Aorta (tissue), 5 donors: ENCODE measurements around the gene NSMF. TPM values are rescaled to one million over a fixed set of nuclear protein-coding genes. Genes with fewer than 3 reads are reported as not detected.
A peak's percentile ranks its signal among the peaks of the same experiment; 100 is the strongest.

Source experiments
- ATAC-seq: fragments of 200-7000 bp; cut with Tn5 transposase; one replicate; pipeline ENCODE4 v1.9.1; 2022; ENCODE audit warnings: moderate library complexity; ENCODE audit not compliant: low FRiP score
- DNase-seq, 2 donors: peaks; one replicate each; pipeline ENCODE4 v3.0.0-alpha.2; 2020
- H3K27ac ChIP-seq, 2 donors: one replicate each; pipeline ENCODE4 v1.5.1; 2013; ENCODE audit warnings: low read length in 2 of 2, mild to moderate bottlenecking in 2 of 2, moderate library complexity in 2 of 2, control low read depth in 1 of 2, inconsistent platforms in 1 of 2, low read depth in 1 of 2
- H3K27me3 ChIP-seq, 2 donors: one replicate each; pipeline ENCODE4 v1.6.1; 2013; ENCODE audit warnings: control low read depth in 1 of 2, low read length in 1 of 2, mild to moderate bottlenecking in 1 of 2, moderate library complexity in 1 of 2; ENCODE audit not compliant: insufficient read depth in 2 of 2, control insufficient read depth in 1 of 2
- H3K36me3 ChIP-seq, 2 donors: one replicate each; pipeline ENCODE4 v1.6.1; 2013; ENCODE audit warnings: control low read depth in 1 of 2, low read length in 1 of 2, mild to moderate bottlenecking in 1 of 2; ENCODE audit not compliant: insufficient read depth in 2 of 2, control insufficient read depth in 1 of 2
- H3K4me1 ChIP-seq, 2 donors: one replicate each; pipeline ENCODE4 v1.6.1; 2013; ENCODE audit warnings: low read length in 2 of 2, control low read depth in 1 of 2, mild to moderate bottlenecking in 1 of 2, moderate library complexity in 1 of 2; ENCODE audit not compliant: insufficient read depth in 2 of 2, control insufficient read depth in 1 of 2
- H3K4me3 ChIP-seq, 2 donors: one replicate each; pipeline ENCODE4 v1.5.1; 2013; ENCODE audit warnings: low read length in 2 of 2, control low read depth in 1 of 2, mild to moderate bottlenecking in 1 of 2
- H3K9me3 ChIP-seq: one replicate; pipeline ENCODE4 v1.6.1; 2013; ENCODE audit warnings: mild to moderate bottlenecking, low read length; ENCODE audit not compliant: control insufficient read depth
- WGBS, 2 donors: extraction: QIAGEN DNeasy Blood & Tissue Kit; methylation state at CpG; one replicate each; pipeline ENCODE4 v1.1.7; 2013; 5-methylcytosine and 5-hydroxymethylcytosine counted together
- intact Hi-C, 2 donors: fragments of 100-400 bp; cut with DNase I; formaldehyde crosslinking; loops; one replicate each; pipeline versions ENCODE4 v1.14.2 to v1.15.0; 2022
- polyA plus RNA-seq, 2 donors: library from polyadenylated mRNA; stranded (reverse); fragments of 200-250 nt; gene quantifications; one replicate each; pipeline ENCODE4 v1.2.3, GENCODE V29; 2013
- total RNA-seq, 2 donors: library from RNA; stranded (reverse); fragmentation: NEBNext Ultra II Directional; extraction: Animal tissue kit (Norgen Biotek cat#: 25700); gene quantifications; one replicate each; pipeline ENCODE4 v1.2.1, GENCODE V29; 2021
- donor health status: healthy with polysubstance abuse.
- donor health status: Bipolar disorder and iron deficiency.
- donor health status: DM: no; HTN: no; CAD: no.
- donor health status: DM: no; HTN: no; CAD: no.
- donor health status: DM: yes; HTN: yes; CAD: no.

Gene NSMF
- total and polyA plus RNA-seq, 4 donors: 75.5 to 154 (median 77.5) TPM

DNA sequence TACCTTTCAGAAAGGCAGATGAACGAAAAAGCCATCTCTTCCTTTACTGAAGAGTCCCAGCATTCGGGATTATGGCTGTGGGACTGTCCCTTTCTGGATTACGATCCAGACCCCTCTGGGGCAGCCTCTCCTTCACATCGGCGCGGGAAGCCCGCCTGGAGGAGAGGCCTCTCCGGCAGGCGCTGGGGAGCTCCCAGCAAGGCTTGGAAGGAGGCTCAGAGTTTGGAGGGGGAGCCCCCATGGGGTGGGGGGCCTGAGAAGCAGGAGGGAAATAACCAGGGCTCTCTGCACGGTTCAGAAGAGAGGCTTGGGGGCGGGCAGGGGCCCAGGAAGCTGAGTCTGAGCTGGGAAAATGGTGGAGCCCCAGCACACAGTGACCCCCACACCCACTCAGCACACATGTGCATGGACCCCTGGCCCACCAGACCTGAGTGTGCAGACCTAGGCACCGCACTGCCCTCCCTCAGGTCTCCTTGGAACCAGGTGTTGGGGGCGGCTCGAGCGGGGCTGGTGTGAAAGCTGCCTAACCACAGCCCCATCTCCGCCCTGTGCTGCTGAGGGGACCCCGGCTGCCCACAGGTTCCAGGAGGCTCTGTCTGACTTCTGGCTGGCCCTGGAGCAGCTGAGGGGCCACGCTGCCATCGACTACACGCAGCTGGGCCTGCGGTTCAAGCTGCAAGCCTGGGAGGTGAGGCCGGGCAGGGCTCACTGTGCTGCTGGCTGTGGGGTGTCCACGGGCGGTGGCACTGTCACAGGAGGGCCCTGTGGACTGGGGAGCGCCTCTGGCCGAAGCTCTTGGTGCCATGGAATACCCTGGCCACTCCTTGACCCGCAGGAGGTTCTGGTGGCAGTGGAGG, 31.5 kb downstream of the NSMF start:
- no peaks in the 10 kb centered on the region for H3K36me3 ChIP-seq
- WGBS, 2 donors: 80% methylated on average over 21 to 27 of the region's 27 CpGs
- no peak overlapping the region for H3K27ac ChIP-seq
- no peak overlapping the region for H3K4me3 ChIP-seq
- no peaks in the 10 kb centered on the region for H3K4me1 ChIP-seq
- DNase-seq (peak; percentile 38 to 71), ATAC-seq (no peak)
- intact Hi-C loops: loop anchor here in 1 of 2 donors (10.0 kb wide), 1 partner anchor 97 kb away; no protein-coding TSS in a partner anchor
- H3K9me3 ChIP-seq: no peaks in the 10 kb centered on the region
- H3K27me3 ChIP-seq: no peaks in the 10 kb centered on the region

DNA sequence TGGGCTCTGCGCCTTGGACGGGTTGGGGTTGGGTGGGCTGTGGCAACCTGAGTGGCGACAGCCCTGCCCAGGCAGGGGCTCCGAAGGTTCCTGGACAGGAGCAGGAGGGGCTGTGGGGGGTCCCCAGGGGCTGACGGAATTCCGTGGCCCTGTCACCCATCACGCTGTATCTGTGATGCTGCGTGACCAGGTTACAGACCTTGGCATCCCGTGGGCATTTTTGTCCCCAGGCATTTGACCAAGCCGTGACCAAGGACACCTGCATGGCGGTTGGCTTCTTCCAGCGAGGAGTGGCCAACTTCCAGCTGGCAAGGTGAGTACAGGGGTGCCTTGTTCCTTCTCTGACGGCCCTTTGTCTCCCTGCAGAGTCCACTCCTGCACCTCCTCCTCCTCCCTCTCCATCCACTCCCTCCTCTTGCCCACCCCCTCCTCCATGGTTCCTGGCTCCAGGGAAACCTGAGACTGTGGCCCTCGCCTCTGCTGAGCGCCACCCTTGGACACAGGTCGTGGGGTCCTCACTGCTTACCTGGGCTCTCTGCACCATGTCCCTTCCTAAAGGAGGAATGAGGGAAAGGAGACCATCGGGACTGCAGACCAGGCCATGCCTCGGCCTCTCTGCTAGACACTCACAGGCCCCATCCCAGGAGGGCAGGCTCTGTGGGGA, 33.0 kb downstream of the NSMF start:
- no peak overlapping the region for H3K4me3 ChIP-seq
- no peaks in the 10 kb centered on the region for H3K27me3 ChIP-seq
- H3K27ac ChIP-seq: no peak overlapping the region
- H3K36me3 ChIP-seq: no peaks in the 10 kb centered on the region
- no peaks in the 10 kb centered on the region for H3K9me3 ChIP-seq
- 84 to 85% methylated on average over 18 of the region's 18 CpGs for WGBS, 2 donors
- no peaks in the 10 kb centered on the region for H3K4me1 ChIP-seq
- intact Hi-C loops: loop anchor here in 1 of 2 donors (10.0 kb wide), 1 partner anchor 99 kb away; no protein-coding TSS in a partner anchor
- peak; percentile 44 to 65 for DNase-seq
- ATAC-seq: no peak

DNA sequence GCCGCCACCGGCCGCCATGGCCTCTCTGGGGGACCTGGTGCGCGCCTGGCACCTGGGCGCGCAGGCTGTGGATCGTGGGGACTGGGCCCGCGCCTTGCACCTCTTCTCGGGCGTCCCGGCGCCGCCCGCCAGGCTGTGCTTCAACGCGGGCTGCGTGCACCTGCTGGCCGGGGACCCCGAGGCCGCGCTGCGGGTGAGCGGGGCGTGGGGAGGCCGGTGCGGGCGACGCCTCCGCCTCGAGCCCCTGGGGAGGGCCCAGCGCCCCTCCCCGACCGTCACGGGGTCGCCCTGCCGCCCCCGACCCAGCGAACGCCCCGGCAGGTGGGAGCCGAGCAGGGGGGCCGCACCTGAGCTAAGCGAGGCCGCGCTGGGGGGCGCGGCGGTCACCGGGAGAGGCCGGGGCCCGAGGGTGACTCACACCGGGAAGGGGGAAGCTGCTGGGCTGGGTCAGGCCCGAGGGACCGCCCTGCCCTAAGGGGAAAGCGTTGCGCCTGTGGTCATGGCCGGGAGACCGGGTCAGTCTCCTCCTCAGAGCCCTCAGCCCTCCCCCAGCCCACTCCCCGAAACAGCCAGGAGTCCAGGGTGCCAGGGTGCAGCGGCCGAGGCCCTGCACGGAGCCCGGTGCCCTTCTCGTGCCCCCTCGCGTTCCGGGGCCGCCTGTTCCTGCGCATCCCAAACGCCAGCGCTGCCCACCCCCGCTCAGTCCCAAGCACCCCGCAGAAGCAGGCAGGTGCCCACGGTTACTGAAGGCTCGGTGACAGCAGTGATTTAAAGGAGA, 35.4 kb downstream of the NSMF start:
- intact Hi-C loops: loop anchor here in 1 of 2 donors (10.0 kb wide), 1 partner anchor 101 kb away; no protein-coding TSS in a partner anchor
- no peaks in the 10 kb centered on the region for H3K36me3 ChIP-seq
- WGBS, 2 donors: 16 to 17% methylated on average over 53 to 77 of the region's 77 CpGs
- H3K27me3 ChIP-seq: no peaks in the 10 kb centered on the region
- DNase-seq (peak; percentile 81 to 82), ATAC-seq (peak; percentile 17)
- H3K4me3 ChIP-seq: peak overlapping the region; percentile 91 to 97
- H3K4me1 ChIP-seq: no peaks in the 10 kb centered on the region
- peak overlapping the region in 1 of 2 donors; percentile 28 for H3K27ac ChIP-seq
- no peaks in the 10 kb centered on the region for H3K9me3 ChIP-seq

DNA sequence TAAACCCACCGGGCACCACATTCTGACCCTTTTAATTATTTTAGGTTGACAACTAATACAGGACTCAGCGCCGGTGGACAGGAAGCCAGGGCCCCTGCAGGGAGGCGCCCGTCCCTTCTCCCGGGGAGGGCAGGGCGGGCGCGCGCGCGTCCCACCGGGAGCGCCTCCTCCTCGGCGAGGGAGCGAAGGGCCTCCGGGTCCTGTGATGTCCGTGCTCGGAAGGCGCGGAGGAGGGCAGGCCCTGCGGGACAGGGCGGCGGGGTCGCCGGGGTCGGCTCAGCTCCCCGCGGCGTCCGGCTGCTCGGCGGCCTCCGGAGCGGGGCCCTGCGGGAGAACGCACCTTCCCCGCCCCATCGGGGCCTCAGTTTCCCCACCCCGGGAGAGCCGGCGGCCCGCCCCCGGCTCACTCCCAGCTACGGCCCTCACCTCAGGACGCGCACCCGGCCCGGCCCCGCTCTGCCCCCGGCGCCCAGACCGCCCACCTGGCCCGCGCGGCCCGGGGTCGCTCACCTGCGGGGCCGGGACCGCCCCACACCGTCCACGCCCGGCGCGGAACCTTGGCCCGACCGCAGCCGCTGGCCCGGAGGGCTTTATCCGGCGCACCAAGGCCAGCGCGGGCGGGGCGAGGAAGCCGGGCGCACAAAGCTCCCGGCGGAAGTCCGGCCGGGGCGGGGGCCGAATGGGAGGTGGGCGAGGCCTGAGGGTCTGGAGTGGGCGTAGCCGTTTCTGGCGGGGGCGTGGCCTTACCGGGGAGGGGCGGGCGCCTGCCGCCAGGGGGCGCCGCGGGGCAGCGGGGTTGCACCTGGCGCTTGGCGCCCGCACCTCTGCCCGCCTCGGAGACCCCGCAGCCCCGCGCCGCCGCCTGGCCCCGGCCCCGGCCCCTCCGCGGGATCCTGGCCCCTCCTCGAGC, 36.3 kb downstream of the NSMF start, which contains the start of the genes EXD3 and NOXA1:
TSS of gene EXD3 (minus strand) at position 559 of the 910 bp plus-strand sequence. CDS start 27,805 bp downstream, outside the sequence.
TSS of gene NOXA1 (plus strand) at position 790 of the 910 bp plus-strand sequence. CDS start 137 bp downstream, outside the sequence.
- no peaks in the 10 kb centered on the region for H3K27me3 ChIP-seq
- no peaks in the 10 kb centered on the region for H3K36me3 ChIP-seq
- H3K27ac ChIP-seq: peak within 1 kb of the TSS in 1 of 2 donors; percentile 28
- peak within 1 kb of the TSS; percentile 97 for H3K4me3 ChIP-seq
- no peaks in the 10 kb centered on the region for H3K9me3 ChIP-seq
- H3K4me1 ChIP-seq: no peaks in the 10 kb centered on the region
- DNase-seq (peak; percentile 96 to 98), ATAC-seq (peak; percentile 97)
- intact Hi-C loops: loop anchor here in 1 of 2 donors (10.0 kb wide), 1 partner anchor 102 kb away; no protein-coding TSS in a partner anchor
- 0 to 1% methylated on average over 22 to 113 of the region's 113 CpGs for WGBS, 2 donors

DNA sequence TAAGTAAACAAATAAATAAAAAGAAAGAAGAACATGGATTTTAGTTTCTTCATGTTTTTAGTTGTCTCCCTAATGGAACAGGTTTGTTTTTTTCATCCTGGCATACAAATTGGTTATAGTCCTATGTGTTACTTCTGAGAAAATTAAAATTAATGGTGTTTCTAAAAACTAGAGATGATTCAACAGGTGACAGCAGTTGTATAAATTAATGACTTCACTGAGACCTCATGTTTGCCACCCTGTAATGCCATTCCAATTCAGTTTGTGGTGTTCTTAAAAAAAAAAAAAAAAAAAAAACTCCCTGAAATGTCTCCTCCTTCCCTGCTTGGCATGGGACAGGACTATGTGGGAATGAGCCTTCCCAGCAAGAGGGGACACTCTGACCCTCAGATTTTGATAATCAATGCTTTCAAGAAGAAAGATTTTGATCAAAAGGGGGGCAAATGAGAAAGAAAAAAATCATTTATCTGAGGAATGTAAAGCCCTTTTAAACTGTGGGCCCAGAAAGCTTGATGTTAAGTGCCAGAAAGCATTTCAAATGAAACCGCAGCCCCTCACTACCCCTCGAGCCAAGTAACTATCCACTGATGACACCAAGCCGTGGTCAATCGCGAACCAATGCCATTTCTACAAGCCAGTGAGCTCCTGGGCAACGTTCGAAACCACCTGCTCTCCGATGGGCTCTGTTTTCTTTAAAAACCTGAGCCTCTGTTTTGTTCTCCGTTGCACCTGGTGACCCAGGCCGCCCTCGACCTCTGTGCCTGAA, 37.1 kb downstream of the NSMF start:
- intact Hi-C loops: loop anchor here in 1 of 2 donors (10.0 kb wide), 1 partner anchor 103 kb away; no protein-coding TSS in a partner anchor
- 2 to 4% methylated on average over 11 of the region's 11 CpGs for WGBS, 2 donors

DNA sequence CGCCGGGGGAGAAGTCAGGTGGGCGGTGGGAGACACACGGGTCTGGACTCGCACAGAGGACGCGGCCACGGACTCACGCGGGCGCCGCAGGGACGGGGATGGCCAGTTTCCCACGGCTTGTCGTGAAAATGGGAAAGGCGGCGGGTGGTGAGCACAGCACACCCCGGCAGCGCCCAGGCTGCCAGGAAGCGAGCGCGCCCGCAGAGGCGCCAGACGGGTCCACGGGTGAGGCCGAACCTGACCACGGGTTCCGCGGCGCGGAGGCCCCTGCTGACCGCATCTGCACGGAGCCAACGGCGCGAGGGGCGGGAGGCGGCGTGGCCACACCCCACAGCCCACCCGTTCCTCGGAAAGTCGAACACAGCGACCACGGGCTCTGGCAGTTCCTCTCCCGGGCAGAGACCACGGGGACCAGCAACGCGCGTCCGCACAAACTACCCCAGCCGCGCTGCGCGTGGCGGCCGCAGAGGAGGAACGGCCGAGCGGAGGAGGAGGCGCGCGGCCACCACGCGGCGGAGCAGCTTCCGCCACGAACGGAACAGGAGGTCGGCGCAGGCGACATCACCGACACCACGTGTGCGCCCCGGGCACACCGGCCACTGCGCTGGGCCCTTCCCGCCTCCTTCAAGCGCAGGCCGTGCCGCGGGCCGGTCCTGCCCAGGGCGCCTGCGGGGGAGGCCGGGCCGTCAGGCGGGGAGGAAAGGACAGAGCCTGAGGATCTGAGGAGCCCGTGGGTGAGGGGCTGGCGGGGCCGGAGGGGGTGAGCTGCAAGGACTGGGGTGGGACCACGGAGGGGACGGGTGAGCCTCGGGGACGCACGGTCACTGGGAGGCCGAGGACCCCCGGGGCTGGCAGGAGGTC, 41.7 kb downstream of the NSMF start:
- peak; percentile 55 to 76 for DNase-seq
- intact Hi-C loops: no loop called here
- H3K27me3 ChIP-seq: no peaks in the 10 kb centered on the region
- no peaks in the 10 kb centered on the region for H3K9me3 ChIP-seq
- no peaks in the 10 kb centered on the region for H3K36me3 ChIP-seq
- WGBS, 2 donors: 79 to 86% methylated on average over 90 to 99 of the region's 99 CpGs
- ATAC-seq: peak; percentile 49
- H3K27ac ChIP-seq: no peak overlapping the region
- H3K4me1 ChIP-seq: no peaks in the 10 kb centered on the region
- H3K4me3 ChIP-seq: no peak overlapping the region

More for the DNA sequence above, 37.1 kb downstream of the NSMF start:
- Histone ChIP-seq H3K4me3 (peak overlapping the region; percentile 97), H3K9me3 (no peaks in the 10 kb centered on the region), H3K27ac (no peak overlapping the region), H3K36me3 (no peaks in the 10 kb centered on the region), H3K27me3 (no peaks in the 10 kb centered on the region), H3K4me1 (no peaks in the 10 kb centered on the region)
- DNase-seq: no peak
- ATAC-seq: no peak
